Mononuclear cell (primary cell): Measurements from ENCODE around the gene AKR7A2. TPM values are rescaled to one million over a fixed set of nuclear protein-coding genes. Genes with fewer than 3 reads are reported as not detected.
"Not testable (repeated sequence)": the region's sequence is repeated elsewhere in the genome, so short reads cannot be mapped to it uniquely, and the experiment has no call there.

Source experiments
- H3K27me3 ChIP-seq: 2 replicates; pipeline ENCODE4 v1.6.0; 2011; ENCODE audit warnings: low read length, control low read depth; ENCODE audit not compliant: insufficient read depth
- H3K4me1 ChIP-seq: 2 replicates; pipeline ENCODE4 v1.5.1; 2011; ENCODE audit warnings: mild to moderate bottlenecking, low read length, control low read depth; ENCODE audit not compliant: insufficient read depth
- H3K4me3 ChIP-seq: 2 replicates; pipeline ENCODE4 v1.5.1; 2011; ENCODE audit warnings: mild to moderate bottlenecking, low read length, moderate library complexity
- H3K9me3 ChIP-seq: 2 replicates; pipeline ENCODE4 v1.5.1; 2011; ENCODE audit warnings: low read depth, mild to moderate bottlenecking, control low read depth, low read length
- total RNA-seq: library from RNA; depleted of rRNA; stranded (reverse); fragments of >200 nt; gene quantifications from one replicate; pipeline ENCODE4 v1.2.3, GENCODE V29; 2012

The AKR7A2 gene
- total RNA-seq, 1 donor: 17.8 TPM

- no peak overlapping the region for H3K4me3 ChIP-seq
- peaks cover 25% of the 10 kb centered on the region for H3K4me1 ChIP-seq
- H3K27me3 ChIP-seq: no peaks in the 10 kb centered on the region
- H3K9me3 ChIP-seq: no peaks in the 10 kb centered on the region
Observed at GRCh38 chr1:19308509-19308907, 3.4 kb downstream of the AKR7A2 start.

- no peaks in the 10 kb centered on the region for H3K9me3 ChIP-seq
- H3K4me1 ChIP-seq: peaks cover 19% of the 10 kb centered on the region
- no peak overlapping the region for H3K4me3 ChIP-seq
- no peaks in the 10 kb centered on the region for H3K27me3 ChIP-seq
Observed at GRCh38 chr1:19307794-19308508, 4.0 kb downstream of the AKR7A2 start.

GRCh38 chr1:19306941-19307340 lies 5.0 kb downstream of the AKR7A2 start:
- Histone ChIP-seq H3K27me3 (no peaks in the 10 kb centered on the region), H3K4me3 (no peak overlapping the region), H3K4me1 (peaks cover 13% of the 10 kb centered on the region), H3K9me3 (no peaks in the 10 kb centered on the region)

- Histone ChIP-seq H3K27me3 (no peaks in the 10 kb centered on the region), H3K4me3 (no peak overlapping the region), H3K9me3 (no peaks in the 10 kb centered on the region), H3K4me1 (peaks cover 4% of the 10 kb centered on the region)
Observed at GRCh38 chr1:19305880-19306279, 6.1 kb downstream of the AKR7A2 start.

GRCh38 chr1:19304081-19304480 lies 7.9 kb downstream of the AKR7A2 start:
- H3K4me1 ChIP-seq, H3K4me3 ChIP-seq, H3K27me3 ChIP-seq, H3K9me3 ChIP-seq: not testable (repeated sequence)

GRCh38 chr1:19300211-19300610 lies 11.7 kb downstream of the AKR7A2 start:
- Histone ChIP-seq H3K9me3 (peaks cover 3% of the 10 kb centered on the region), H3K4me1 (no peaks in the 10 kb centered on the region), H3K27me3 (no peaks in the 10 kb centered on the region), H3K4me3 (no peak overlapping the region)

GRCh38 chr1:19294638-19295037 lies 17.3 kb downstream of the AKR7A2 start:
- Histone ChIP-seq H3K9me3 (peaks cover 13% of the 10 kb centered on the region), H3K27me3 (no peaks in the 10 kb centered on the region), H3K4me1 (no peaks in the 10 kb centered on the region), H3K4me3 (no peak overlapping the region)

GRCh38 chr1:19289244-19289643 lies 22.7 kb downstream of the AKR7A2 start:
- Histone ChIP-seq H3K9me3 (no peaks in the 10 kb centered on the region), H3K4me1 (peaks cover 6% of the 10 kb centered on the region), H3K4me3 (no peak overlapping the region), H3K27me3 (no peaks in the 10 kb centered on the region)

- H3K4me1 ChIP-seq, H3K27me3 ChIP-seq, H3K4me3 ChIP-seq, H3K9me3 ChIP-seq: not testable (repeated sequence)
Observed at GRCh38 chr1:19288324-19289241, 23.4 kb downstream of the AKR7A2 start, which contains the start of gene AKR7A3. Gene AKR7A3 (minus strand): TSS chr1:19288770. CDS start chr1:19288709, 61 bp downstream.

GRCh38 chr1:19287436-19288185 lies 24.3 kb downstream of the AKR7A2 start:
- Histone ChIP-seq H3K9me3 (no peaks in the 10 kb centered on the region), H3K4me3 (no peak overlapping the region), H3K27me3 (no peaks in the 10 kb centered on the region), H3K4me1 (peaks cover 6% of the 10 kb centered on the region)

- not testable (repeated sequence) for H3K27me3 ChIP-seq, H3K9me3 ChIP-seq
Observed at GRCh38 chr1:19285807-19286206, 26.1 kb downstream of the AKR7A2 start.

GRCh38 chr1:19285366-19285765 lies 26.6 kb downstream of the AKR7A2 start:
- not testable (repeated sequence) for H3K27me3 ChIP-seq, H3K4me3 ChIP-seq, H3K9me3 ChIP-seq, H3K4me1 ChIP-seq

More at GRCh38 chr1:19285807-19286206, 26.1 kb downstream of the AKR7A2 start:
- not testable (repeated sequence) for H3K4me3 ChIP-seq, H3K4me1 ChIP-seq

GRCh38 chr1:19284881-19285280 lies 27.1 kb downstream of the AKR7A2 start:
- Histone ChIP-seq H3K4me3 (no peak overlapping the region), H3K9me3 (no peaks in the 10 kb centered on the region), H3K4me1 (peaks cover 6% of the 10 kb centered on the region), H3K27me3 (no peaks in the 10 kb centered on the region)

GRCh38 chr1:19283891-19284290 lies 28.1 kb downstream of the AKR7A2 start:
- Histone ChIP-seq H3K9me3 (no peaks in the 10 kb centered on the region), H3K4me1 (peaks cover 2% of the 10 kb centered on the region), H3K4me3 (no peak overlapping the region), H3K27me3 (no peaks in the 10 kb centered on the region)

- no peaks in the 10 kb centered on the region for H3K4me1 ChIP-seq
- peaks cover 4% of the 10 kb centered on the region for H3K27me3 ChIP-seq
Observed at GRCh38 chr1:19274636-19275035, 37.3 kb downstream of the AKR7A2 start.

More at GRCh38 chr1:19274636-19275035, 37.3 kb downstream of the AKR7A2 start:
- Histone ChIP-seq H3K4me3 (no peak overlapping the region), H3K9me3 (no peaks in the 10 kb centered on the region)
